MM.1S (cell line): ENCODE results near the gene RPL11.

Experiments used
- DNase-seq: peaks from one replicate; pipeline ENCODE4 v3.0.0-alpha.2; 2015
- H2AFZ ChIP-seq: fragments of 300-600 bp; sonication (generic); 2 replicates; pipeline ENCODE4 v1.6.0; 2016; ENCODE audit warnings: antibody characterized with exemption, low read length
- H3F3A ChIP-seq: fragments of 300-600 bp; sonication (generic); 2 replicates; pipeline ENCODE4 v1.6.1; 2016; ENCODE audit warnings: mild to moderate bottlenecking, antibody characterized with exemption, low read length, moderate library complexity, mixed read lengths; ENCODE audit not compliant: insufficient read depth
- H3K27ac ChIP-seq: fragments of 300-600 bp; sonication (generic); 2 replicates; pipeline ENCODE4 v1.5.1; 2016; ENCODE audit warnings: mild to moderate bottlenecking, low read length
- H3K27me3 ChIP-seq: fragments of 300-600 bp; sonication (generic); replicated peaks from 2 replicates; pipeline ENCODE4 v1.6.0; 2016; ENCODE audit warnings: low read length; ENCODE audit not compliant: insufficient read depth
- H3K36me3 ChIP-seq: fragments of 300-600 bp; sonication (generic); replicated peaks from 2 replicates; pipeline ENCODE4 v1.6.1; 2016; ENCODE audit warnings: mild to moderate bottlenecking, low read length, mixed read lengths; ENCODE audit not compliant: insufficient read depth
- H3K4me1 ChIP-seq: fragments of 300-600 bp; sonication (generic); 2 replicates; pipeline ENCODE4 v1.6.1; 2016; ENCODE audit warnings: low read length, mixed read lengths
- H3K4me2 ChIP-seq: fragments of 300-600 bp; sonication (generic); 2 replicates; pipeline ENCODE4 v1.6.0; 2016; ENCODE audit warnings: low read depth, low read length
- H3K4me3 ChIP-seq: fragments of 300-600 bp; sonication (generic); 2 replicates; pipeline ENCODE4 v1.5.1; 2016; ENCODE audit warnings: low read length, mixed read lengths
- H3K79me2 ChIP-seq: fragments of 300-600 bp; sonication (generic); 2 replicates; pipeline ENCODE4 v1.6.1; 2016; ENCODE audit warnings: mixed run types, low read length, mixed read lengths
- H3K9ac ChIP-seq: fragments of 300-600 bp; sonication (generic); 2 replicates; pipeline ENCODE4 v1.6.1; 2016; ENCODE audit warnings: low read length, mixed read lengths
- H3K9me2 ChIP-seq: fragments of 300-600 bp; sonication (generic); replicated peaks from 2 replicates; pipeline ENCODE4 v1.6.1; 2016; ENCODE audit warnings: mild to moderate bottlenecking, low read length, mixed read lengths; ENCODE audit not compliant: insufficient read depth
- H3K9me3 ChIP-seq: fragments of 300-600 bp; sonication (generic); replicated peaks from 2 replicates; pipeline ENCODE4 v1.6.1; 2016; ENCODE audit warnings: mild to moderate bottlenecking, low read length, mixed read lengths; ENCODE audit not compliant: insufficient read depth
- H4K20me1 ChIP-seq: fragments of 300-600 bp; sonication (generic); 2 replicates; pipeline ENCODE4 v1.6.1; 2016; ENCODE audit warnings: mild to moderate bottlenecking, low read length, moderate library complexity, mixed read lengths; ENCODE audit not compliant: insufficient read depth
- CTCF ChIP-seq: fragments of 300-600 bp; sonication (generic); IDR thresholded peaks from 2 replicates; pipeline ENCODE4 v1.5.1; 2016; ENCODE audit warnings: antibody characterized with exemption, low read length, mixed read lengths
- EZH2 ChIP-seq: fragments of 300-600 bp; sonication (generic); optimal IDR thresholded peaks from 2 replicates; pipeline ENCODE3; 2017; ENCODE audit warnings: low read depth, mild to moderate bottlenecking, antibody characterized with exemption, low read length, mixed read lengths
- EZH2phosphoT487 ChIP-seq: fragments of 300-600 bp; sonication (generic); IDR thresholded peaks from 2 replicates; pipeline ENCODE4 v1.6.1; 2018; ENCODE audit warnings: antibody characterized with exemption, low read length

Gene RPL11

GRCh38 chr1:23673086-23673813 lies 18.4 kb upstream of the RPL11 start:
- H3K9me3 ChIP-seq, result no peaks in the 10 kb centered on the region
- peak; percentile 38 for DNase-seq
- H2AFZ ChIP-seq, result no peak overlapping the region
- H4K20me1 ChIP-seq, result no peaks in the 10 kb centered on the region
- TF ChIP-seq CTCF, result no peak
- no peak overlapping the region for H3K9ac ChIP-seq
- H3K4me3 ChIP-seq, result no peak overlapping the region
- no peaks in the 10 kb centered on the region for H3K4me1 ChIP-seq
- H3F3A ChIP-seq, result no peaks in the 10 kb centered on the region
- H3K79me2 ChIP-seq, result no peaks in the 10 kb centered on the region
- H3K9me2 ChIP-seq, result no peaks in the 10 kb centered on the region
- H3K4me2 ChIP-seq, result no peak overlapping the region
- no peaks in the 10 kb centered on the region for H3K36me3 ChIP-seq
- H3K27me3 ChIP-seq, result 0 out of 2 replicates have a peak, but pooled peaks cover 3% of the 10 kb centered on the region
- no peak overlapping the region for H3K27ac ChIP-seq

- H3K9me2 ChIP-seq, result no peaks in the 10 kb centered on the region
- no peaks in the 10 kb centered on the region for H3K79me2 ChIP-seq
- no peaks in the 10 kb centered on the region for H3K4me1 ChIP-seq
- H3K4me2 ChIP-seq, result no peak overlapping the region
- no peak overlapping the region for H2AFZ ChIP-seq
- H4K20me1 ChIP-seq, result no peaks in the 10 kb centered on the region
- H3K9ac ChIP-seq, result no peak overlapping the region
- no peak overlapping the region for H3K27ac ChIP-seq
- H3K4me3 ChIP-seq, result no peak overlapping the region
- no peak for DNase-seq
- TF ChIP-seq EZH2phosphoT487 (no peak), EZH2 (no peak), CTCF (no peak)
- H3K36me3 ChIP-seq, result no peaks in the 10 kb centered on the region
- no peaks in the 10 kb centered on the region for H3K9me3 ChIP-seq
- H3F3A ChIP-seq, result no peaks in the 10 kb centered on the region
- H3K27me3 ChIP-seq, result no peaks in the 10 kb centered on the region
These were observed 11.8 kb upstream of the RPL11 start for GRCh38 chr1:23679815-23680214.

- Histone ChIP-seq H3K9ac (no peak overlapping the region), H3K4me2 (no peak overlapping the region), H2AFZ (no peak overlapping the region), H3K4me1 (no peaks in the 10 kb centered on the region), H3K27me3 (no peaks in the 10 kb centered on the region; the same call in 1 of the 2 replicates), H3K27ac (no peak overlapping the region), H3F3A (no peaks in the 10 kb centered on the region), H3K4me3 (no peak overlapping the region), H3K36me3 (no peaks in the 10 kb centered on the region), H3K9me2 (no peaks in the 10 kb centered on the region), H3K79me2 (no peaks in the 10 kb centered on the region), H4K20me1 (no peaks in the 10 kb centered on the region), H3K9me3 (no peaks in the 10 kb centered on the region)
- DNase-seq, result no peak
- TF ChIP-seq EZH2phosphoT487 (no peak), CTCF (no peak), EZH2 (no peak)
These were observed 8.7 kb upstream of the RPL11 start for GRCh38 chr1:23682946-23683345.
